Smooth muscle cell (in vitro differentiated cells): ENCODE data around the gene HS6ST1. TPM values are rescaled to one million over a fixed set of nuclear protein-coding genes. Genes with fewer than 3 reads are reported as not detected.

Experiments
- DNase-seq: peaks from one replicate; lab custom pipeline; 2025; ENCODE audit not compliant: unreplicated experiment; lab: John Stamatoyannopoulos, UW
- H2AFZ ChIP-seq: fragments of 200-600 bp; sonication (generic); 2 replicates; pipeline ENCODE4 v1.6.0; 2016; ENCODE audit warnings: antibody characterized with exemption, low read depth, mild to moderate bottlenecking
- H3F3A ChIP-seq: fragments of 200-600 bp; sonication (generic); 2 replicates; pipeline ENCODE4 v1.6.0; 2017; ENCODE audit warnings: antibody characterized with exemption, low read depth
- H3K27ac ChIP-seq: fragments of 200-600 bp; sonication (generic); 2 replicates; pipeline ENCODE4 v1.5.1; 2016; ENCODE audit warnings: low read depth, mild to moderate bottlenecking
- H3K27me3 ChIP-seq: fragments of 200-600 bp; sonication (generic); 2 replicates; pipeline ENCODE4 v1.6.1; 2016; ENCODE audit warnings: low read depth, mild to moderate bottlenecking
- H3K36me3 ChIP-seq: fragments of 200-600 bp; sonication (generic); 2 replicates; pipeline ENCODE4 v1.5.1; 2016; ENCODE audit warnings: low read depth
- H3K4me1 ChIP-seq: fragments of 200-600 bp; sonication (generic); 2 replicates; pipeline ENCODE4 v1.5.1; 2016; ENCODE audit warnings: low read depth
- H3K4me2 ChIP-seq: fragments of 200-600 bp; sonication (generic); 2 replicates; pipeline ENCODE4 v1.6.0; 2016; ENCODE audit warnings: mild to moderate bottlenecking
- H3K4me3 ChIP-seq: fragments of 200-600 bp; sonication (generic); 2 replicates; pipeline ENCODE4 v1.5.1; 2016; ENCODE audit warnings: mild to moderate bottlenecking
- H3K79me2 ChIP-seq: fragments of 200-600 bp; sonication (generic); 2 replicates; pipeline ENCODE4 v1.6.0; 2016; ENCODE audit warnings: low read depth, mild to moderate bottlenecking
- H3K9ac ChIP-seq: fragments of 200-600 bp; sonication (generic); 2 replicates; pipeline ENCODE4 v1.6.0; 2016; ENCODE audit warnings: low read depth
- H3K9me3 ChIP-seq: fragments of 200-600 bp; sonication (generic); replicated peaks from 2 replicates; pipeline ENCODE4 v1.5.1; 2016; ENCODE audit warnings: low read depth
- H4K20me1 ChIP-seq: fragments of 200-600 bp; sonication (generic); 2 replicates; pipeline ENCODE4 v1.6.0; 2016; ENCODE audit warnings: low read depth
- CTCF ChIP-seq: fragments of 200-600 bp; sonication (generic); IDR thresholded peaks from 2 replicates; pipeline ENCODE4 v1.5.1; 2017; ENCODE audit warnings: borderline replicate concordance, mild to moderate bottlenecking, antibody characterized with exemption; ENCODE audit not compliant: insufficient read depth, poor library complexity, severe bottlenecking
- WGBS: methylation state at CpG from one replicate; pipeline ENCODE4 v1.1.7; 2016; ENCODE audit warnings: low lambda C conversion rate; 5-methylcytosine and 5-hydroxymethylcytosine counted together
- polyA plus RNA-seq: library from polyadenylated mRNA; unstranded; fragments of >200 nt; fragmentation: Nextera tagmentation; extraction: Ambion mirVana; gene quantifications from 2 replicates; pipeline ENCODE4 v1.2.1, GENCODE V29; 2016
- total RNA-seq: library from RNA; depleted of rRNA; stranded (reverse); fragments of >200 nt; gene quantifications from 2 replicates; pipeline ENCODE4 v1.2.3, GENCODE V29; 2014

The HS6ST1 gene
- total and polyA plus RNA-seq, 2 experiments from 2014 or later: 9.3 to 13.0 TPM

DNA sequence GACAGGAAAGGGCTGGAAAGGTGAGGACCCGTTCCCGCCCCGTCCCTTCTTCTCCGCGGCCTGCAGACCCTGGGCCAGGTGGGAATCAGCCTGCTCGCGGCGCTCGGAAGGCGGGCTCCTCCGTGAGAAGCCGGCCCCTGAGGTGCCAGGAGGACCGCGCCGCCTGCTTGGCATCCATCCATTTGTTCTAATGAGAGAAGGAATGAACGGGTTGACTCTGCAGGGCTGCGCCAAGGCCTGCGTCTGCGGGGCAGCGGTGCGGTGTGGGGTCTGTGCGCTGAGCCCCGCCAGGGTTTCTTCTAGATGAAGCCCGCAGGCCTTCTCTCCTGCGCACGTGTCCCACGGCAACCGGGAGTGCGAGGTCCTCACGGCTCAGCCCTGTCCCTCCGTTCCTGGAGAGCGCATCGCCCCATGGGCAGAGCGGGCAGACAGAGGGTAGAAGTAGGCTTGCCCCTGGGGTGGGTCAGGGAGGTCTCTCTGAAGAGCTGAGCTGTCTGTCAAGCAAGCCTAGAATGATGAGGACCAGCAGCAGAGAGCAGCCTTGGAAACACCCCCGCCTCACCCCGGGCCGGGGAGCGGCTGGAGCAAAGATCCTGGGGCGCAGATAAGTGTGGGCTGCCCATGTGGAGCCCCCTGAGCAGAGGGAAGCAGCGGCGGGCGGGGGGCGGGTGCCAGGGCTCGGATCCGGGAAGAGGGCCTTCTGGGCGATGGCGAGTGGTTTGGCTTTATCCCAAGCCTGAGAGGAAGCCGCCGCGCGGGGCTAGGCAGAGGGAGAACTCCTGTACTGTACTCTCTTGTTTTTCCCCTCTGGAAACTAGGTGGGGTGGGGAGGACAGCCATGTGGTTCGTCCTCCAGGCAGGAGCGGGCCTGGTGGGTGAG is 27.9 kb upstream of the HS6ST1 start:
- Histone ChIP-seq H3K36me3 (no peaks in the 10 kb centered on the region), H3K27ac (no peak overlapping the region), H3K4me2 (no peak overlapping the region), H4K20me1 (no peaks in the 10 kb centered on the region), H3K4me1 (no peaks in the 10 kb centered on the region), H3K4me3 (no peak overlapping the region), H3F3A (no peaks in the 10 kb centered on the region), H3K27me3 (no peaks in the 10 kb centered on the region), H3K79me2 (no peaks in the 10 kb centered on the region), H3K9ac (no peak overlapping the region), H3K9me3 (no peaks in the 10 kb centered on the region), H2AFZ (no peak overlapping the region)
- no peak for TF ChIP-seq CTCF
- WGBS: 97% methylated on average over 50 of the region's 53 CpGs
- DNase-seq: no peak

GRCh38 chr2:128345436-128346165 is 26.9 kb upstream of the HS6ST1 start:
- H4K20me1 ChIP-seq: no peaks in the 10 kb centered on the region
- no peak overlapping the region for H3K4me3 ChIP-seq
- no peak overlapping the region for H3K27ac ChIP-seq
- no peak for TF ChIP-seq CTCF
- no peak overlapping the region for H2AFZ ChIP-seq
- no peak overlapping the region for H3K9ac ChIP-seq
- no peaks in the 10 kb centered on the region for H3K27me3 ChIP-seq
- DNase-seq: no peak
- H3K4me2 ChIP-seq: no peak overlapping the region
- no peaks in the 10 kb centered on the region for H3K36me3 ChIP-seq
- WGBS: 95% methylated on average over 39 of the region's 43 CpGs
- no peaks in the 10 kb centered on the region for H3K4me1 ChIP-seq
- no peaks in the 10 kb centered on the region for H3K79me2 ChIP-seq
- no peaks in the 10 kb centered on the region for H3K9me3 ChIP-seq
- H3F3A ChIP-seq: no peaks in the 10 kb centered on the region

- Histone ChIP-seq H3K27me3 (no peaks in the 10 kb centered on the region), H3K4me2 (no peak overlapping the region), H3K4me3 (no peak overlapping the region), H2AFZ (no peak overlapping the region), H3K36me3 (no peaks in the 10 kb centered on the region), H3K9me3 (no peaks in the 10 kb centered on the region), H3F3A (no peaks in the 10 kb centered on the region), H3K79me2 (no peaks in the 10 kb centered on the region), H3K4me1 (no peaks in the 10 kb centered on the region), H4K20me1 (no peaks in the 10 kb centered on the region), H3K27ac (no peak overlapping the region), H3K9ac (no peak overlapping the region)
- 94% methylated on average over 3 of the region's 3 CpGs for WGBS
- no peak for DNase-seq
- no peak for TF ChIP-seq CTCF
These were observed 25.4 kb upstream of the HS6ST1 start for GRCh38 chr2:128344101-128344500.
